Psoas muscle (tissue), 8 donors: ENCODE results near the gene KLC4. TPM values are rescaled to one million over a fixed set of nuclear protein-coding genes. Genes with fewer than 3 reads are reported as not detected.

Experiments used
- ATAC-seq, 4 donors: fragments of 200-7000 bp; cut with Tn5 transposase; one replicate each; pipeline ENCODE4 v1.9.1; 2020; ENCODE audit warnings: moderate library complexity in 3 of 4, mild to moderate bottlenecking in 2 of 4
- DNase-seq, 2 donors: peaks; one replicate each; pipeline ENCODE4 v3.0.0-alpha.2; 2020
- H3K27ac ChIP-seq: fragments of 200-600 bp; one replicate; pipeline ENCODE4 v1.8.0; 2022
- H3K27me3 ChIP-seq, 3 donors: fragments of 200-600 bp in 1 of 3; one replicate each; pipeline versions ENCODE4 v1.6.1 to v1.8.0; 2013 to 2022; ENCODE audit warnings: low read length in 2 of 3, mild to moderate bottlenecking in 2 of 3, moderate library complexity in 1 of 3; ENCODE audit not compliant: insufficient read depth in 3 of 3
- H3K36me3 ChIP-seq, 2 donors: fragments of 200-600 bp in 1 of 2; one replicate each; pipeline versions ENCODE4 v1.6.1 to v1.8.0; 2013 to 2022; ENCODE audit warnings: low read depth in 1 of 2, mild to moderate bottlenecking in 1 of 2, moderate library complexity in 1 of 2; ENCODE audit not compliant: insufficient read depth in 1 of 2
- H3K4me1 ChIP-seq: fragments of 200-600 bp; one replicate; pipeline ENCODE4 v1.8.0; 2022
- H3K4me3 ChIP-seq: fragments of 200-600 bp; one replicate; pipeline ENCODE4 v1.8.0; 2022; ENCODE audit warnings: mild to moderate bottlenecking
- H3K9me3 ChIP-seq: fragments of 200-600 bp; one replicate; pipeline ENCODE4 v1.8.0; 2022
- CTCF ChIP-seq: fragments of 200-600 bp; IDR thresholded peaks from one replicate; pipeline ENCODE4 v1.8.0; 2022; ENCODE audit warnings: antibody characterized with exemption
- WGBS, 3 donors: extraction: QIAGEN DNeasy Blood & Tissue Kit; methylation state at CpG; one replicate each; pipeline versions ENCODE4 v1.1.6 to v1.1.7; 2013; 5-methylcytosine and 5-hydroxymethylcytosine counted together
- intact Hi-C, 2 donors: fragments of 100-400 bp; cut with DNase I; formaldehyde crosslinking; loops; one replicate each; pipeline versions ENCODE4 v1.11.0 to v1.14.2; 2022
- polyA plus RNA-seq, 3 donors: library from polyadenylated mRNA; stranded (reverse); fragments of 200-250 nt; gene quantifications; one replicate each; pipeline ENCODE4 v1.2.3, GENCODE V29; 2013
- total RNA-seq, 4 donors: library from RNA; stranded (reverse); fragmentation: NEBNext Ultra II Directional in 2 of 4; extraction: Animal tissue kit (Norgen Biotek cat#: 25700) in 2 of 4; gene quantifications; one replicate each; pipeline versions ENCODE4 v1.2.1 to v1.2.4, GENCODE V29; 2021 to 2023
- donor health status: healthy with polysubstance abuse.
- donor health status: DM: no; HTN: no; CAD: no; lungs with moderate emphysema.
- donor health status: Bipolar disorder and iron deficiency.
- donor health status: healthy.
- donor health status: DM: yes; HTN: yes; CAD: no.
- donor health status: DM: no; HTN: no; CAD: no.
- donor health status: DM: no; HTN: no; CAD: no.
- donor health status: DM: yes; HTN: yes; CAD: no.

Gene KLC4
- total and polyA plus RNA-seq, 7 donors: 12.2 to 20.9 (median 14.9) TPM

GRCh38 chr6:43103253-43103876, 43.9 kb downstream of the KLC4 start:
- no peak overlapping the region for H3K27ac ChIP-seq
- H3K36me3 ChIP-seq: no peaks in the 10 kb centered on the region
- no peak for TF ChIP-seq CTCF
- DNase-seq (no peak), ATAC-seq (no peak)
- H3K4me3 ChIP-seq: no peak overlapping the region
- H3K4me1 ChIP-seq: no peaks in the 10 kb centered on the region
- intact Hi-C loops: no loop called here
- WGBS, 3 donors: 59 to 77% (median 62%) methylated on average over 2 of the region's 2 CpGs
- H3K27me3 ChIP-seq: no peaks in the 10 kb centered on the region
- no peaks in the 10 kb centered on the region for H3K9me3 ChIP-seq

- ATAC-seq (no peak), DNase-seq (no peak)
- H3K4me1 ChIP-seq: no peaks in the 10 kb centered on the region
- WGBS, 3 donors: 88 to 93% (median 92%) methylated on average over 9 of the region's 9 CpGs
- no peaks in the 10 kb centered on the region for H3K27me3 ChIP-seq
- no peaks in the 10 kb centered on the region for H3K36me3 ChIP-seq
- no peak overlapping the region for H3K27ac ChIP-seq
- intact Hi-C loops: no loop called here
- H3K4me3 ChIP-seq: no peak overlapping the region
- TF ChIP-seq CTCF: no peak
- H3K9me3 ChIP-seq: no peaks in the 10 kb centered on the region
Observed at GRCh38 chr6:43105538-43106222, 46.2 kb downstream of the KLC4 start.

- no peak for TF ChIP-seq CTCF
- DNase-seq (no peak), ATAC-seq (no peak)
- Histone ChIP-seq H3K27ac (no peak overlapping the region), H3K4me3 (no peak overlapping the region), H3K27me3 (no peaks in the 10 kb centered on the region), H3K4me1 (no peaks in the 10 kb centered on the region), H3K36me3 (no peaks in the 10 kb centered on the region), H3K9me3 (no peaks in the 10 kb centered on the region)
- intact Hi-C loops: no loop called here
- WGBS, 3 donors: 94 to 96% (median 95%) methylated on average over 12 of the region's 12 CpGs
Observed at GRCh38 chr6:43107344-43108062, 48.1 kb downstream of the KLC4 start.

- Histone ChIP-seq H3K4me3 (no peak overlapping the region), H3K27ac (no peak overlapping the region), H3K27me3 (no peaks in the 10 kb centered on the region), H3K9me3 (no peaks in the 10 kb centered on the region), H3K4me1 (no peaks in the 10 kb centered on the region), H3K36me3 (no peaks in the 10 kb centered on the region)
- ATAC-seq (no peak), DNase-seq (no peak)
- WGBS, 3 donors: 82 to 89% (median 84%) methylated on average over 12 of the region's 12 CpGs
- TF ChIP-seq CTCF: no peak
- intact Hi-C loops: no loop called here
Observed at GRCh38 chr6:43113431-43114260, 54.2 kb downstream of the KLC4 start.
